GM19397 (cell line): ENCODE results near the gene HRH4.
A peak's percentile ranks its signal among the peaks of the same experiment; 100 is the strongest.

Source experiments
- ATAC-seq: cut with Tn5 transposase; IDR thresholded peaks from one replicate; pipeline ENCODE4 v1.9.1; 2021; ENCODE audit warnings: mild to moderate bottlenecking, moderate library complexity; ENCODE audit not compliant: unreplicated experiment

HRH4 gene, protein sequence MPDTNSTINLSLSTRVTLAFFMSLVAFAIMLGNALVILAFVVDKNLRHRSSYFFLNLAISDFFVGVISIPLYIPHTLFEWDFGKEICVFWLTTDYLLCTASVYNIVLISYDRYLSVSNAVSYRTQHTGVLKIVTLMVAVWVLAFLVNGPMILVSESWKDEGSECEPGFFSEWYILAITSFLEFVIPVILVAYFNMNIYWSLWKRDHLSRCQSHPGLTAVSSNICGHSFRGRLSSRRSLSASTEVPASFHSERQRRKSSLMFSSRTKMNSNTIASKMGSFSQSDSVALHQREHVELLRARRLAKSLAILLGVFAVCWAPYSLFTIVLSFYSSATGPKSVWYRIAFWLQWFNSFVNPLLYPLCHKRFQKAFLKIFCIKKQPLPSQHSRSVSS

DNA sequence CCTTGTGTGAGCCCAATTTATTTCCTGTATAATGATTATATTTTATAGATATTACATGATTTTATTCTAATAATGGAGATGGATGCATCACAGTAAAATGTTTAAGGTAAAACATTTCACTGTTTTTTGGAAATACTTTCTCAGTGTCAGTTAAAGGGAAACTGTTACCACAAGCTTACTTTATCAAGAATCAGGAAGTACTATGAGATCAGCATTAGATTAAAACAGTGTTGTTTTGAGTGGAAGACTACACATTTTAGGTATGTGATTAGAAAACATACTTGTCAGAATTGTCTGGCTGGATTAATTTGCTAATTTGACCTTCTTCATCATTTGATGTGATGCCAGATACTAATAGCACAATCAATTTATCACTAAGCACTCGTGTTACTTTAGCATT is at the start of gene HRH4:
HRH4 (plus strand) TSS at position 250 of the 400 bp plus-strand sequence; CDS start at position 342, 92 bp downstream.
- no peak for ATAC-seq

DNA sequence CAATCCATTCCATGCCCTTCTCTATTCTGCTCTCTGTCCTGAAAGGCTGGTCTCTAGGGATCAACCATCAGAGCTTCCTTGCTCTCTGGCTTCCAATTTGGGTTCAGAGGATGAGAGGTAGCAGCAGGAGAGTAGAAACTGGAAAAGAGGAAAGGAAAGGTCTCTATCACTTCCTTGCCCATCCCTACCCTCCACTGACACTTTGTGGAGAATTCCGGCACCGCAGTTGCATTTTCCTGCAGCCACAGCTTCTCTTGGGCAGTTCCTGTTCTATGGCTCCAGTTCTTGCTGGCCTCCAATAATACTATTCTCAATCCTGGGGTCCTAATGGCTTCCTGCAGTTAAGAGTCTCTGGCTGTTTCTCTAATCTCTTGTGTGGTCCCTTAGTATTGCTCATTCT is 47.3 kb upstream of the HRH4 start:
- no peak for ATAC-seq

DNA sequence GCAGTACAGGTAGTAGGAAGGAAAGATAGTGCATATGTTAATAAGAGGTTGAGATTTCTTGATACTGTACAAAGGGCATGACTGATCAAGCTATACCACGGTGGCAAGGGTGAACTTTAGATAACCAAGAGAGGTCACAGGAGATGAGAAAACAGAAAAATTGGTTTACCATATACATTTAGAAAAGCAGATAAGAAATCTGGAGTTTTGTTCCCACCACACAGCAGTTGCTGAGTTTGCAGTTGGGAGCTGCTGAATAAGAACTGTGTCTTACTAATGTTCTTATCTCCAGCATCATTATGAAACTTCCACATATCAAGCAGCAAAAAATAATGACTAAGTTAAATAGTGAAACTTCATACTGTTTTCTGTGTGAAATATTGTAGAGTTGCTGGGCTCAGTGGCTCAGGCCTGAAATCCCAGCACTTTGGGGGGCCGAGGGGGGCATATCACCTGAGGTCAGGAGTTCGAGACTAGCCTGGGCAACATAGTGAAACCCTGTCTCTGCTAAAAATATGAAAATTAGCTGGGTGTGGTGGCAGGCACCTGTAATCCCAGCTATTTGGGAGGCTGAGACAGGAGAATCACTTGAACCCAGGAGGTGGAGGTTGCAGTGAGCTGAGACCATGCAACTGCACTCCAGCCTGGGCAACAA is 46.0 kb upstream of the HRH4 start:
- ATAC-seq, result no peak

DNA sequence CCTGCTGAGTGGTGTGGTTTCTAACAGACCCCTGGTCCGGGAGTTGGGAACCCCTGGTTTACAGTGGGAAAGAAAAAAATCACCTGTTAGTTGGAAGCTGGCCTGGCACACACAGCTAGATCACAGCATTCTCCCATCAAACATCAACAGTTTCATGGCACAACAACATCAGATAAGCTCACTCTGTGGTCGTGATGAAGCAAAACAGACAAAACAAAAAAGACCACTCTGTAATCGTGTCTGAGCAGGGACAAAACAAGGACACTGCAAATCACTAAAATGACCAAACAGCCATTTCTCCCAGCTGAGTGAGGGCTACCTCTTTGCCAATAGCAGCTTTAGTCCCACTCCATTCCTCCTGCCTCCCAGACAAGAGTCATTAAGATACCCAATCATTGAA is 43.0 kb upstream of the HRH4 start:
- no peak for ATAC-seq

DNA sequence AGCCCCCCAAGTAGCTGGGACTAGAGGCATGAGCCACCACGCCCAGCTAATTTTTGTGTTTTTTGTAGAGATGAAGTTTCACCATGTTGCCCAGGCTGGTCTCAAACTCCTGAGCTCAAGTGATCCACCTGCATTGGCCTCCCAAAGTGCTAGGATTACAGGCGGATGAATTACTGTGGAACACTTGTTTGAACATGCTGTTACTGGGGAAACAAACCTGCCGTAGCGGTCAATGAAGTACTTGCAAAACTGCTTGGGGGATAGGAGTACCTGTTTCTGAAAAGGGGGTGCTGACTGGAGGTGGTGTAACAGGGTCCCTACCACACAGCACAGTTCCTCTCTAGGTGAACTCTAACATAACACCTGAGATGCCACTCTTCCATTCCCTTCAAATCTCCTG is 39.9 kb upstream of the HRH4 start:
- no peak for ATAC-seq

DNA sequence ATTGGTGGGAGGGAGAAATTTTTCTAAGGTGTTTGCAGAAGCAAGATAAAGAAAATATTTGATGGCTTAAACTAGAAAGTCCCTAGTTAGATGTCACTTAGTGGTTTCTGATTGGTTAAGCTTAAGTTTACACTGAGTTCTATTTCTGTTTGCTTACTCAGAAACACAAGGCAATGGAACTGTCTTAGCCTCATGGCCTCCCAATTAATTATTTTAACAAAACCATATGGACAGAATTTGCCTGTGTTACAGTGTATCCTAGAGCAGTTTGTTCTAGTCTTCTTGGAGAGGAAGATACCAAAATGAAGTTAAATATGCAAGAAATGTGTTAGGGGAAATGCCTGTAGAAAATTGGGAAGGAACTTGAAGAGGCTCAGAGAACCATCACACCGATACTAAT is 38.6 kb upstream of the HRH4 start:
- no peak for ATAC-seq

DNA sequence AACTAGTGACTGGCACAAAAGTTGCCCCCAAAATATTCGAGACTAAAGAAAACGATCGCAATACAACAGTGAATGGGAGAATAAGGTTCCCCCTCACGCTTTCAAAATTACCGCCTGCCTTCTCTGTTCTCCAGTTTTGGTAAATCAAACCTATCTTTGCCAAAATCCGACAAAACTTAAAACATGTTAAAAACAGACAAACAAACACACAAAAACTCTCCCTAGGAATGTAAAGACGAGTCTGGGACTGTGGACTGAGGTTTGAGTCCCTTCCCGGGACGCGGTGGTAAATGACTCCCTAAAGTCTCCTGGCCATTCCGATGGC is 34.4 kb upstream of the HRH4 start:
- ATAC-seq, result no peak

DNA sequence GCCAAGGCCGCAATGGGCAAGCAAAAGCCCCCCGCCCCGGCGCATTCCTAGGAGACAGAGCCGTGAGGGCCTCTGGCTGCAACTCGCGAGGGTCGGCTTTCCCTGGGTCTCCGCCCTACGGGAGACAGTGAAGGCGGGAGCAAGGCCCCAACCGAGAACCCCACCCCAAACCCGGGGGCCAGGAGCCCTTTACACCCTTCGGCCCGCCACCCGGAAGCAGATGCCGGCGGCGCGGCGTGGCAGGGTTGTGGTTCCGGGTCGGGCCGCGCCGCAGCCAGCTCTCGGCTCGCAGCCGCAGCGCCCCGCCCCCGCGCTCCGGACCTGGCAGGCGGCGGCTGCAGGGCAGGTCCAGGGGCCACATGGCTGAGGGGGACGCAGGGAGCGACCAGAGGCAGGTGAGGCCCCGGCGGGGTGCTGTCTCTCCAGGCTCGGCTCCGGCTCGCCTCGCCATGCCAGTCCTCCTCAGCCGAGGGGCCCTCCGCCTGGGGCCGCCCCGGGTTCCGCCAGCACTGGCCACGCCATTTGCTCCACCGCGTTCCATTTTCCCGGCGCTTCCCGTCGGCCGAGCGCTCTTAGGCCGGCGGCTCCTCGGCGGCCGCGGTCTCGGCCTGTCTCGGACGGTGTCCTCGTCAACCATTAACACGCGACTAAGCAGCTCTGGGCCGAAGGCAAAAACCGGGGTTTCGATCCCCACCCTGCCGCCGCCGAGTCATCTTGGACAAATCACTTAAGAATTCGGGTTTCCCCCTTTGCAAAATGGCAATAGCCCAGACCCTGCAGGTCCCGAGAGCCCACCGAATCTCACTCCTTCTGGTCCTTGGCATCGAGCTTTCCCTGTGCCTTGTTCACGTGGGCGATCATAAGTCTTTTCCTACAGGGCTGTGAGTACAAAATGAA is 33.8 kb upstream of the HRH4 start, which contains the start of gene IMPACT:
IMPACT (plus strand) TSS at position 273 of the 897 bp plus-strand sequence; CDS start at position 360, 87 bp downstream.
- ATAC-seq, result peak; percentile 94

DNA sequence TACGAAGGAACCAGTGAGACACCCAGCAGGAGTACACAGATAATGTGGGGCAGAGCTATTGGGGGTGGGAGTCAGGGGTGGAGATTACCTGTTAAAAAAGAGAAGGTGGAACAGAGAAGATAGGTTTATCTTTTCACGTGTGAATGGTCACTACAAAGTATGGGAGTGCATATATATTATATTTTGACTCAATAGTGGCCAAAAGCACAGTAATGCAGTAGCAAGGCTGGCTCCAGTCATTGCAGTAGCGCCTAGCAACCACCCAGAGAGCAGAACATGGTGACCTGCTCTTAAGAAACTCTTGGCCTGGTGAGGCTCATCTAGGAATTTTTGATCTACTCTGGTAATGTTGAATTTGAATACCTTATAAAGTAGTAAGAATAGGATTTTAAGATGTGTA is 33.0 kb upstream of the HRH4 start:
- ATAC-seq, result no peak

DNA sequence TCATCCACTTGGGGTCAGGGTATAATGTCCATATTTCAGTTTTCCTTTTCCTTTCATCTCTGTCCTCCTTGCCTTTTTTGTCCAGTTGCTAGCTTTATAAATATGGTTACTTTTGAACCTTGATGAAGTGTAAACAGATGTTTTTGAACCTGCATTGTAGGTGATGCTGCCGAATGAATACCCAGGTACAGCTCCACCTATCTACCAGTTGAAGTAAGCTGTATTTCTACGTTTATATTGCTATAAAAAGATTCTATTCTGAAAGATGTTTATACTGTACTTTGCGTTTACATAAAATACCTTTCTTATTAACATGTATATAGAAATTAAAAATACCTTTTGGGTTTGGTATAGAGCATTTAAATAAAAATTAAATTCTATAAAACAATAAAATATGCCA is 31.7 kb upstream of the HRH4 start:
- no peak for ATAC-seq

DNA sequence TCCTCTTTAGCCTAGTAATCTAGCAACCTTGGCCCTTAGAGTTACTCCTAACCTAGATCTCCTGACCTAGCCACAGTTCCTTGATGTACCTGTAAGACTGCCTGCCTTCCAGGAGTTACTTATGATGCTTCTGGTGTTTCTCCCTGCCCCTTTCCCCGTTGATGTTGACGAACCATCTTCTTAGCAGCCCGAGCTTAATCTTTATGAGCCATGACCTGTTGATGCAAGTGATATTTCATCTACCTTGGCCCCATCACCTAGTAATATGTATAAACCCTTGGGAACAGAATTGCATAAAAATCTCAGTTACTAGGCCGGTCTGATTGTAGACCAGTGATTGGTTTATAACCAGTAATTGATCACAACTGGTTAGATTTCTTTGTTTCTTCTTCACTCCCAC is 31.2 kb upstream of the HRH4 start:
- ATAC-seq, result no peak

DNA sequence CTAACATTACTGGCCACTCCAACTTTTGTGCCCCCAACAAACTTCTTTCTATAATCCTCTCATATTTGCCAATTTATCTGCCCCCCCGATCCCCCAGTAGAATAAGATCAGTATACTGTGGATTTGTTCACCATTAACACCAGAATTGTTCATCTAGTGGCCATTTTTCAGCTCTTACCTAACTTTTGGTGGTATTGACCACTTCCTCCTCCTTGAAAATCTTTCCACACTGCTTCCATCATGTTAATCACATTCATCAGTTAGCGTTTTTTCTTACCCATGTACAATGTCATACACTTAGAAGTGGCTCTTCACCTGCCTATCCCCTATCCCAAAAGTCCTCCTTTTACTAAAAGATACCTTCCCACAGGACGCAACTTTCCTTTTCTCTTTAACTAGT is 27.8 kb upstream of the HRH4 start:
- no peak for ATAC-seq

DNA sequence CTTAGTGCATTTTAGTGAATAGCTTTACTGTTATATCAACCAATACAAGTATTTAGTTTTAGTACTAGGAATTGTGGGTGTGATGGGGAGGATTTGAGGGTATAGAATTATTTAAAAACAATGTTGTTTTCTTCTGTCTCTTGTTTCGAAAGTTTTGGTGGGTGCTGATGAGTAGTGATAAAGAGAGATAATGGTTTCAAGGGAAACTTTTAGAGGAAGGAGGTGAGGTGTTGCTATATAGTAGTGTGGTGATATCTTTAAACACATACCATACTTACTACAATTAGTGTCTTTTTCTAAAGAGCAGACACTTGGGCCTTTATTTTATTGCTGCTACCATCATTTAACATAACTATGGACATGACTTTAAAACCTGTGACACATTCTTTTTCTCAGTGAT is 23.5 kb upstream of the HRH4 start:
- ATAC-seq, result no peak

DNA sequence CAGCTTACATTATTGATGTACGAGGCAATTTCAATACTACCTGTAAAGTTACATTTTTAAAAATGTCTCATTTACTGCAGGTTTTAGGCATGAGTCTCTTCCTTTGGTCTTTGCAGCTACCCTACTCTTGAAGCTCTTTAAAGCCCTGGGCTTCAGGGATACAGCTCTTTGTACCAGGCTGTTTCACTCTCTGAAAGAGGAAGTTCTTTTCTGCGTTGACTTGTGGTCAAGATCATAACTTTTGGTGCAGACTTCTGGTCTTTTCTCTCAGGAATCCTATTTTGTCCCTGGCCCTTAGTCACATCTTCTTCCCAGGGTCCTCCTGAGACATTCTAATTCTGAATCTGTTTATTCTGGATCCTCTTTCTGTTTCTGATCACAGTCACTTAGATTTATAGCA is 16.6 kb upstream of the HRH4 start:
- ATAC-seq, result no peak

DNA sequence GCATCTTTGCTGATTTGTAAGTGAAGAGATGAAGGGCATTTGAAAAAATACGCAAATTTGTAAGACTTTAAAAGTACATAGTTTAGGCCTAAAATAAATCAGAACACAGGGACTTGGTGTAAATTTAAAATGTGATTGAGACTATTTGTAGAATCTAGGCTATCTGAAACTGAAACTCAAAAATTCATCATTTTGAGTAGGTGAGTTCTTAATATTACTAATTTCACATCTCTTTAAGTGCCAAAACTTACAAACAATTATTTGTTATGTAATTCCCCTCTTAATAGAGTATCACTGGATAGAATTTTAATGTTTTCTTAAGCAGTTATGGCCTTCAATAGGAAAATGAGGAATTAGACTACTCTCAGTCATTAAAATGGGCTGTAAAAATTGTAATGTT is 14.0 kb upstream of the HRH4 start:
- ATAC-seq, result no peak

DNA sequence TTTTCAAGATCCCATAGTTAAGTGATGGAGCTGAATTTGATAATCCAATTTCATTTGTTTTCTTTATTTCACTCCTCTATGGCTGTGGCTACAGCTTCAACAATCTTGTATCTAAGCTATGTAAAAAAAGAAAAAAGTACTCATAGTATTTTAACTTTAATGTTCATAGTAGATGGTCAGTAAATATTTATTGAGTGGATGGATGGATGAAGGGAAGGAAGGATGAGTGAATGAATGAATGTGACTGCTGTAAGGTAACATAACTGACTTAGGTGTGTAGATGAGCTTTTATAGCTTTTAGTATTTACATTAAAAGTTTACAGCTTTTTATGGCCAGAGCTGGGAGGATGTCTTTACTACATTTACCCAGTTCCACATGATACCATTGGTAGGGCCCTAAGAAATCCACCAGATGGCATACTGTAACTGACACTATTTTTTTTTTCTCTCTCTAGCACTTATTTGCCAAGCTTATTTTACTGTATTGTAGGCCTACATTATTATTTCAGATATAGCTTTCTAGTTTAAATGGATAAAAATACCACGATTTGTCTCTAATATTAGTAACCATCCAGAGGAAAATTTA is 13.4 kb upstream of the HRH4 start:
- ATAC-seq, result no peak

DNA sequence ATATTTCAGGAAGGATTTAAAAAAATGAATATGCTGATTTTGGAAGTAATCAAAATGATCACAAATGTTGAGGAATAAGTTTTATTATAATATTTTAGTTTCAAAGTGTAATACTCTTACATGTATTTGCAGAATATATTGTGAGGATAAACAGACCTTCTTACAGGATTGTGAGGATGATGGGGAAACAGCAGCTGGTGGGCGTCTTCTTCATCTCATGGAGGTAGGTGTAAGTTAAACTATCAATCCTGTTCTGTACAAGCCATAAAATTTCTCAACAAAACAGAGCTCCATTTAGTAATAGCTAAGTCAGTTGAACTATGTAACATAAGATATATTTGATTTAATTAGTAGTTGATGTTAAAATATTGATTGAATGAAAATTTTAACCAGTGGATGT is 12.5 kb upstream of the HRH4 start:
- ATAC-seq, result no peak

DNA sequence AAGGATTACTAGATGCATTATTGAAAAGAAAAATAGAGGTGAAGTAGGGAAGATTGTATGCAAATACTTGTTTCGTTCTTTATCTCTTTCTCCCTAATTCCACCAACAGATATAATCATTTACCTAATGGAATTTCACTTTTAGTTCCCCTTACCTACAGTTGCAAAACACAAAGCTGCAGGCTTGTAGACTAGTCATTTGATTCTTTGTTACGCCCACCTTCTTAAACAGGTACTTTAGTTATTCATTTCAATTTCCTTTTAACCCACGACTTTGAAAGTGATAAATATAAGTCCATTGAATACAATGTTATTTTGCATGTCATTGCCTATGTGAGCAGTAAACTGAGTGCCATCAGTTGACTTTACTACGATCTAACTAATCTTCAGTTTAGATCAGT is 3.9 kb upstream of the HRH4 start:
- peak; percentile 76 for ATAC-seq

DNA sequence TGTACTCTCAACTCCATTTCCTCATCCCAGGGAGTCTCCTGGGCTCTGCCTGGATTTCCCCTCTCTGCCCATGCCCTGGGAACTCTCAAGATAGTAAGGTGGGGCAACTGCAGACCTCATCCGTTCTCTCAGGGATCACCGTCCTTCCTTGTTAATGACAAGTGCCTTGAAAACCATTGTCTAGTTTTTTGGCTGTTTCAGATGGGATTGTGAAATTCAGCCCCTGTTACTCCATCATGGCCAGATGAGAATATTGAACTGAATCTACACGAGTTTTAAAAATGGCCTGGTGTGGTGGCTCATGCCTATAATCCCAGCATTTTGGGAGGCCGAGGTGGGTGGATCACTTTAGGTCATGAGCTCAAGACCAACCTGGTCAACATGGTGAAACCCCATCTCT is 665 bp upstream of the HRH4 start:
- ATAC-seq, result no peak

DNA sequence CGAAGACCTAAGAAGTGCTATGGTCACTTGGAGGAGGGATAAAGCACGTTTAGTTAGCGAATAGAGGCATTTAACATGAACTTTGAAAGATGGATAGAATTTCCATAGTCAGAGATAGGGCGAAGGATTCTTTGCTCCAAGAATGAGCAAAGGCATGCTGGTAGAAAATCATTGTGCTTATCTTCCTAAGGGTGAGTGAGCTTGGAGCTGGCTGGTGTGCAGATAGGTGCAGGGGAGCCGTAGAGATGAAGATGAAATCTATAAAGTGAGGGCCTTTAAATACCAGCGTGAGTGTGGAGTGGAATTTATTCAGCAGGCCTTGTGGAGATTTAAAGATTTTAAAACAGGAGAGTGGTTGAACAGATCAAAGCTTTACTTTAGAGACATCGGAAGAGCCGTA is 1.6 kb downstream of the HRH4 start:
- no peak for ATAC-seq
